Thymus (tissue), 11 donors: ENCODE measurements around the gene PAQR4. TPM values are rescaled to one million over a fixed set of nuclear protein-coding genes. Genes with fewer than 3 reads are reported as not detected.
A peak's percentile ranks its signal among the peaks of the same experiment; 100 is the strongest.
"Not testable (repeated sequence)": the region's sequence is repeated elsewhere in the genome, so short reads cannot be mapped to it uniquely, and the experiment has no call there.

Experiments used
- DNase-seq, 9 donors: peaks; one replicate each; pipeline ENCODE4 v3.0.0-alpha.2; 2013; ENCODE audit warnings: low spot score in 9 of 9, low read depth in 6 of 9, missing footprints in 1 of 9
- H3K27ac ChIP-seq, 2 donors: one replicate each; pipeline ENCODE4 v1.5.1; 2013; ENCODE audit warnings: control low read depth in 1 of 2, low read depth in 1 of 2, low read length in 1 of 2, mild to moderate bottlenecking in 1 of 2, moderate library complexity in 1 of 2
- H3K27me3 ChIP-seq, 2 donors: one replicate each; pipeline ENCODE4 v1.5.1; 2013; ENCODE audit warnings: low read length in 1 of 2; ENCODE audit not compliant: control insufficient read depth in 2 of 2, insufficient read depth in 1 of 2
- H3K36me3 ChIP-seq, 2 donors: one replicate each; pipeline ENCODE4 v1.5.1; 2013; ENCODE audit warnings: low read length in 1 of 2, mild to moderate bottlenecking in 1 of 2, moderate library complexity in 1 of 2; ENCODE audit not compliant: control insufficient read depth in 2 of 2, insufficient read depth in 2 of 2
- H3K4me1 ChIP-seq, 2 donors: one replicate each; pipeline ENCODE4 v1.5.1; 2013; ENCODE audit warnings: low read length in 2 of 2; ENCODE audit not compliant: control insufficient read depth in 2 of 2, insufficient read depth in 2 of 2
- H3K4me3 ChIP-seq, 2 donors: one replicate each; pipeline ENCODE4 v1.5.1; 2013; ENCODE audit warnings: low read length in 2 of 2, control low read depth in 1 of 2, mild to moderate bottlenecking in 1 of 2
- H3K9me3 ChIP-seq, 2 donors: one replicate each; pipeline ENCODE4 v1.5.1; 2013; ENCODE audit warnings: low read length in 1 of 2, mild to moderate bottlenecking in 1 of 2; ENCODE audit not compliant: control insufficient read depth in 2 of 2, insufficient read depth in 1 of 2
- WGBS: extraction: QIAGEN DNeasy Blood & Tissue Kit; methylation state at CpG from one replicate; pipeline ENCODE4 v1.1.7; 2013; 5-methylcytosine and 5-hydroxymethylcytosine counted together
- polyA plus RNA-seq: library from polyadenylated mRNA; stranded (reverse); fragments of 200-250 nt; gene quantifications from one replicate; pipeline ENCODE4 v1.2.3, GENCODE V29; 2013
- total RNA-seq: library from RNA; stranded (reverse); fragments of 120-200 nt; gene quantifications from one replicate; pipeline ENCODE4 v1.2.4, GENCODE V29; 2013
- donor health status: healthy.

The PAQR4 gene
- total and polyA plus RNA-seq, 2 donors = 9.5 to 11.2 TPM

DNA sequence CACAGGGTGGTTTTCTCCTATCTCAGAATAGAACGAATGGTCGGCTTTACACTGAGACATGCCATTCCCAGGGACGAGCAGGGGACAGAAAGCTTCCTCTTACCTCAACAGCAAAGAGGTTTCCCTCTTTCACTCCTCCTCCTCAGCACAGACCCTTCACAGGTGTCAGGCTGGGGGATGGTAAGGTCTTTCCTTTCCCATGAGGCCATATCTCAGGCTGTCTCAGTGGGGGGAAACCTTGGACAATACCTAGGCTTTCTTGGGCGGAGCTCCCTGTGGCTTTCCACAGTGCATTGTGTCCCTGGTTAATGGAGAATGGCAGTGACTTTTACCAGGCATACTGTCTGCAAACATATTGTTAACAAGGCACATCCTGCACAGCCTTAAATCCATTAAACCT, 41.0 kb upstream of the PAQR4 start:
- 87% methylated on average over 4 of the region's 4 CpGs for WGBS
- H3K4me1 ChIP-seq = peaks cover 3 to 27% of the 10 kb centered on the region in 2 donors

DNA sequence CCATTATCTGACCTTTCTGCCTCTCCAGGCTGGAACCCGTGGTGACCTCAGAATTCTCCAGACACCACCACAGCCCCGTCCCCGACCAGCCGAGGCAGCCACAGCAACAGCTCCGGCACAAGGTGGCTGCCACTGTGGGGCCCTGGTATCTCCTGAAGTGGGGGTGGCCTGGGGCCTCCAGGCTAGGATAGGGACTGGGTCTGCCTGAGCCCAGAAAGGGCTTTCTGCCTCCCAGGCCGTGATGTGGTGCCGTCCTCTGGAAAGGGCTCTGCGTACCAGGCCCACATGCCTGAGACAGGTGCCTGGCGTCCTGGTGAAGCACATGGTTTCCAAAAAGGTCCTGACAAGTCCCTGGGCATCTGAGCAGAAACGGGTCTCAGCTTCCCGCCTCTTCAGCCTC, 40.4 kb upstream of the PAQR4 start:
- peaks cover 10 to 36% of the 10 kb centered on the region in 2 donors for H3K36me3 ChIP-seq
- H3K4me1 ChIP-seq = peaks cover 3 to 27% of the 10 kb centered on the region in 2 donors
- no peaks in the 10 kb centered on the region for H3K9me3 ChIP-seq
- H3K27ac ChIP-seq = no peak overlapping the region
- H3K27me3 ChIP-seq = peaks cover 0 to 2% of the 10 kb centered on the region in 2 donors
- no peak for DNase-seq
- 95% methylated on average over 11 of the region's 11 CpGs for WGBS
- H3K4me3 ChIP-seq = no peak overlapping the region

More for the DNA sequence above, 41.0 kb upstream of the PAQR4 start:
- not testable (repeated sequence) for DNase-seq, H3K4me3 ChIP-seq, H3K27ac ChIP-seq, H3K27me3 ChIP-seq, H3K9me3 ChIP-seq
- peaks cover 9 to 31% of the 10 kb centered on the region in 2 donors for H3K36me3 ChIP-seq

DNA sequence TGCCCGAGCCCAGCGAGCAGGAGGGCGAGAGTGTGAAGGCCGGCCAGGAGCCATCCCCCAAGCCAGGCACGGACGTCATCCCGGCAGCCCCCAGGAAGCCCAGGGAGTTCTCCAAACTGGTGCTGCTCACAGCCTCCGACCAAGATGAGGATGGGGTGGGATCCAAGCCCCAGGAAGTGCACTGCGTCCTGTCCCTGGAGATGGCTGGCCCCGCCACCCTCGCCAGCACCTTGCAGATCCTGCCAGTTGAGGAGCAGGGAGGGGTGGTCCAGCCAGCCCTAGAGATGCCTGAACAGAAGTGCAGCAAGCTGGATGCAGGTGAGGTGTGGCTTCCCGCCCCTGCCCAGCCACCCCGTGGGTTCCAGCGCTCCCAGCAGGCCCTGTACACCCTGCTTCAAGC, 39.5 kb upstream of the PAQR4 start:
- DNase-seq = no peak
- Histone ChIP-seq H3K9me3 (no peaks in the 10 kb centered on the region), H3K4me3 (no peak overlapping the region), H3K36me3 (peaks cover 17 to 38% of the 10 kb centered on the region in 2 donors), H3K4me1 (peaks cover 5 to 30% of the 10 kb centered on the region in 2 donors), H3K27ac (no peak overlapping the region), H3K27me3 (peaks cover 0 to 2% of the 10 kb centered on the region in 2 donors)
- 97% methylated on average over 14 of the region's 14 CpGs for WGBS

DNA sequence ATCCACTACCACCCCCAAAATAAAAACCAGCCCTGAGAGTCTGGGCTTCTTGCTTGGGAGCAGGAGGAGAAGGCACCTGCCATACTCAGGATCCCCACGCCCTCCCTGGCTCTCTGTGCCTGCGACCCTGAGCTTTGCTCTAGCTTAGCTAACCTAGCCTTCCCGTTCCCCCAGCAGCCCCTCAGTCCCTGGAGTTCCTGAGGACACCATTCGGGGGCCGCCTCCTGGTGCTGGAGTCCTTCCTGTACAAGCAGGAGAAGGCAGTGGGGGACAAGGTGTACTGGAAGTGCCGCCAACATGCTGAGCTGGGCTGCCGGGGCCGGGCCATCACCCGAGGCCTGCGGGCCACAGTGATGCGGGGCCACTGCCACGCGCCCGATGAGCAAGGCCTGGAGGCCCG, 38.9 kb upstream of the PAQR4 start:
- Histone ChIP-seq H3K9me3 (no peaks in the 10 kb centered on the region), H3K27ac (no peak overlapping the region), H3K4me1 (peaks cover 9 to 31% of the 10 kb centered on the region in 2 donors), H3K27me3 (peaks cover 0 to 2% of the 10 kb centered on the region in 2 donors), H3K4me3 (no peak overlapping the region), H3K36me3 (peaks cover 17 to 37% of the 10 kb centered on the region in 2 donors)
- 98% methylated on average over 15 of the region's 15 CpGs for WGBS
- no peak for DNase-seq

DNA sequence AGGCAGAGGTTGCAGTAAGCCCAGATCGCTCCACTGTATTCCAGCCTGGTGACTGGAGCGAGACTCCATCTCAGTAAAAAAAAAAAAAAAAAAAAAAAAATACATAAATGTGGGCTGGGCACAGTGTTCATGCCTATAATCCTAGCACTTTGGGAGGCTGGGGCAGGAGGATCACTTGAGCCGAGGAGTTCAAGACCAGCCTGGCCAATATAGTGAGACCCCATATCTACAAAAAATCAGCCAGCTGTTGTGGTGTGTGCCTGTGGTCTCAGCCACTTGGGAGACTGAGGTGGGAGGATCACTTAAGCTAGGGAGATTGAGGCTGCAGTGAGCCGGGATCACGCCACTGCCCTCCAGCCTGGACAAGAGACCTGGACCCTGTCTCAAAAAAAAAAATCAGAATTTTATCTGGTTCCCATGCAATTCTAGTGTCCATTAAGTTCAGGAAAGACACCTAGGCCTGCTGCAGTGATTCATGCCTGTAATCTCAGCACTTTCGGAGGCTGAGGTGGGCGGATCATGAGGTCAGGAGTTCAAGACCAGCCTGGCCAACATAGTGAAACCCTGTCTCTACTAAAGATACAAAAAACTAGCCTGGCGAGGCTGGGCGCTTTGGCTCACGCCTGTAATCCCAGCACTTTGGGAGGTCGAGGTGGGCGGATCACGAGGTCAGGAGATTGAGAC, 37.8 kb upstream of the PAQR4 start:
- WGBS = 95% methylated on average over 13 of the region's 13 CpGs

DNA sequence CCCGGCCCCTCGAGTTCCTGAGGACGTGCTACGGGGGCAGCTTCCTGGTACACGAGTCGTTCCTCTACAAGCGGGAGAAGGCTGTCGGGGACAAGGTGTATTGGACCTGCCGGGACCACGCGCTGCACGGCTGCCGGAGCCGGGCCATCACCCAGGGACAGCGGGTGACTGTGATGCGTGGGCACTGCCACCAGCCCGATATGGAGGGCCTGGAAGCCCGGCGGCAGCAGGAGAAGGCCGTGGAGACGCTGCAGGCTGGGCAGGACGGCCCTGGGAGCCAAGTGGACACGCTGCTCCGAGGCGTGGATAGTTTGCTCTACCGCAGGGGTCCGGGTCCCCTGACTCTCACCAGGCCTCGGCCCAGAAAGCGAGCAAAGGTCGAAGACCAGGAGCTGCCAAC, 36.0 kb upstream of the PAQR4 start:
- WGBS = 98% methylated on average over 30 of the region's 30 CpGs
- no peak overlapping the region for H3K27ac ChIP-seq
- H3K4me3 ChIP-seq = no peak overlapping the region
- H3K4me1 ChIP-seq = peaks cover 11 to 29% of the 10 kb centered on the region in 2 donors
- DNase-seq = no peak
- H3K27me3 ChIP-seq = no peaks in the 10 kb centered on the region
- no peaks in the 10 kb centered on the region for H3K9me3 ChIP-seq
- H3K36me3 ChIP-seq = peaks cover 34 to 57% of the 10 kb centered on the region in 2 donors

More for the DNA sequence above, 37.8 kb upstream of the PAQR4 start:
- Histone ChIP-seq H3K36me3 (peaks cover 18 to 40% of the 10 kb centered on the region in 2 donors), H3K4me1 (peaks cover 13 to 42% of the 10 kb centered on the region in 2 donors)
- H3K27me3 ChIP-seq, DNase-seq, H3K27ac ChIP-seq, H3K9me3 ChIP-seq, H3K4me3 ChIP-seq: not testable (repeated sequence)

DNA sequence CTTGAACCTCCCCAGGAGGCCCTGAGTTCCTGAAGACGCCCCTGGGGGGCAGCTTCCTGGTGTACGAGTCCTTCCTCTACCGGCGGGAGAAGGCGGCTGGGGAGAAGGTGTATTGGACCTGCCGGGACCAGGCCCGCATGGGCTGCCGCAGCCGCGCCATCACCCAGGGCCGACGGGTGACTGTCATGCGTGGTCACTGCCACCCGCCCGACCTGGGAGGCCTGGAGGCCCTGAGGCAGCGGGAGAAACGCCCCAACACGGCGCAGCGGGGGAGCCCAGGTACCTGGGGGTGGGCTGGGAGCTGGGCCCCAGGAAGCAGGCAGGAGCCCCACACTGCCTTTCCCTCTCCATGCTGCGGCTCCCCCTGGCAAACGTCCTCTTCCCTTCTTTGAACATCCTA, 35.4 kb upstream of the PAQR4 start:
- H3K9me3 ChIP-seq = no peaks in the 10 kb centered on the region
- DNase-seq = no peak
- peaks cover 11 to 27% of the 10 kb centered on the region in 2 donors for H3K4me1 ChIP-seq
- H3K27ac ChIP-seq = no peak overlapping the region
- 93% methylated on average over 22 of the region's 22 CpGs for WGBS
- no peaks in the 10 kb centered on the region for H3K27me3 ChIP-seq
- no peak overlapping the region for H3K4me3 ChIP-seq
- peaks cover 36 to 58% of the 10 kb centered on the region in 2 donors for H3K36me3 ChIP-seq

DNA sequence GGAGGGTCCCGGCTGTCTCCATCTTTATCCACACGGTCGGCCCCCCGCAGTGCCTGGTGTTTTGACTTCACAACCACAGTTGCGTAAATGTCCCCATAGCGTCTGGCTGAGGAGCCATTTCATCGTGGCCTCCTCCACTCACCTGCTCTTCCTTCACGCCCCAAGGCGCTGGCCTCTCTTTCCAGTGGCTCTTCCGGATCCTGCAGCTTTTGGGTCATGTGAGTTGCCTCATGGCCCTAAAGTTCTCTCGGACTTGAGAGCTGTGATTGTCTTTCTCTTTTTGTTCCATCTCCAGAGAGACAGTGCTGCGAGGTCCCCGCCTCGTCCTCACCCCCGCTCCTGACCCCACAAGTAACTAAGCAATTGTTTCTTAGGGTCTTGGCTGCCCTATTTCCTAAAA, 34.7 kb upstream of the PAQR4 start:
- no peak overlapping the region for H3K4me3 ChIP-seq
- no peaks in the 10 kb centered on the region for H3K9me3 ChIP-seq
- no peaks in the 10 kb centered on the region for H3K27me3 ChIP-seq
- peaks cover 11 to 27% of the 10 kb centered on the region in 2 donors for H3K4me1 ChIP-seq
- DNase-seq = no peak
- 94% methylated on average over 15 of the region's 15 CpGs for WGBS
- peak overlapping the region in 1 of 2 donors; percentile 19 for H3K27ac ChIP-seq
- peaks cover 39 to 58% of the 10 kb centered on the region in 2 donors for H3K36me3 ChIP-seq

DNA sequence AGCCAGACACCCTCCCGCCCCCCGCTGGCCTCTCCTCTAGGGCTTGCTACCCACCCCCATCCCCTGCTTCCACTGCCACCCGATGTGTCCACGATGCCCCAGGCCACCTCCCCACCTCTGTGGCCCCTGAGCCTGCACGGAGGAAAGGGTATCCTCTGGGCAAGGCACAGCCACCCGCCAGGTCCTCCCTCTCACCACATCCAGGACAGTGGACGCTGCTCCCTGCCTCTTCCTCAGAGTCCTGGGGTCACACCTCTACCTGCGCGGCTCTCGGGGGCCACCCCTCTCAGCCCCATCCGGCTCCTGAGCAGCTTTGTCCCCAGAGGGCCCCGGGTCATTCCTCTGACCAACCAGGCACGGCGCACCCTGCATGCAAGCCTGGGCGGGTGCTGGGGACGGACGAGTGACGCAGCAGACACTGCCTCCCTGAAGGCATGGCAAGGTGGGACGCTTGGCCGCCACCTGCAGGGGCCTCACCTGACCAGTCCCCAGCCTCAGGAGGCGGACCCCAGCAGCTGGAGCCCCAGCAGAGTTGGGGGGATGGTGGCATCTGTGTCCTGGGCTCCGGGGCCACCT, 32.6 kb upstream of the PAQR4 start:
- Histone ChIP-seq H3K4me3 (no peak overlapping the region), H3K36me3 (peaks cover 48 to 56% of the 10 kb centered on the region in 2 donors), H3K27ac (no peak overlapping the region), H3K9me3 (no peaks in the 10 kb centered on the region), H3K4me1 (peaks cover 11 to 27% of the 10 kb centered on the region in 2 donors), H3K27me3 (no peaks in the 10 kb centered on the region)
- no peak for DNase-seq
- 96% methylated on average over 22 of the region's 22 CpGs for WGBS
